Activated CD4-positive, alpha-beta T cell treated with anti-CD3 and anti-CD28 coated beads for 48 hours (primary cell): ENCODE measurements around the gene DPYSL4.
"Not testable (repeated sequence)": the region's sequence is repeated elsewhere in the genome, so short reads cannot be mapped to it uniquely, and the experiment has no call there.

Experiments used
- DNase-seq: peaks from one replicate; pipeline ENCODE4 v3.0.0-alpha.2; 2020

Gene DPYSL4

GRCh38 chr10:132209130-132209529 is 22.4 kb downstream of the DPYSL4 start:
- DNase-seq, result no peak

- DNase-seq, result no peak
These were observed 23.3 kb downstream of the DPYSL4 start for GRCh38 chr10:132209978-132210530.

GRCh38 chr10:132210766-132211165 is 24.0 kb downstream of the DPYSL4 start:
- no peak for DNase-seq

GRCh38 chr10:132211246-132211645 is 24.5 kb downstream of the DPYSL4 start:
- no peak for DNase-seq

GRCh38 chr10:132212816-132213215 is 26.1 kb downstream of the DPYSL4 start:
- DNase-seq, result no peak

GRCh38 chr10:132213917-132214316 is 27.2 kb downstream of the DPYSL4 start:
- DNase-seq, result no peak

GRCh38 chr10:132216441-132216840 is 29.7 kb downstream of the DPYSL4 start:
- DNase-seq, result not testable (repeated sequence)

GRCh38 chr10:132219486-132219885 is 32.7 kb downstream of the DPYSL4 start:
- no peak for DNase-seq

- no peak for DNase-seq
These were observed 33.3 kb downstream of the DPYSL4 start for GRCh38 chr10:132220061-132220460.

- DNase-seq, result not testable (repeated sequence)
These were observed 34.2 kb downstream of the DPYSL4 start for GRCh38 chr10:132220996-132221395.

GRCh38 chr10:132222726-132223125 is 36.0 kb downstream of the DPYSL4 start:
- DNase-seq, result no peak

GRCh38 chr10:132223156-132223590 is 36.4 kb downstream of the DPYSL4 start:
- peak; percentile 84 for DNase-seq

GRCh38 chr10:132223611-132224342 is 37.0 kb downstream of the DPYSL4 start:
- no peak for DNase-seq

- no peak for DNase-seq
These were observed 37.8 kb downstream of the DPYSL4 start for GRCh38 chr10:132224343-132225072.

- no peak for DNase-seq
These were observed 38.5 kb downstream of the DPYSL4 start for GRCh38 chr10:132225073-132225848.

- DNase-seq, result no peak
These were observed 39.1 kb downstream of the DPYSL4 start for GRCh38 chr10:132225849-132226205.

GRCh38 chr10:132226586-132227405 is 40.0 kb downstream of the DPYSL4 start:
- DNase-seq, result no peak

- DNase-seq, result no peak
These were observed 41.2 kb downstream of the DPYSL4 start for GRCh38 chr10:132227851-132228390.

- DNase-seq, result no peak
These were observed 41.9 kb downstream of the DPYSL4 start for GRCh38 chr10:132228616-132229015.

GRCh38 chr10:132229096-132229495 is 42.3 kb downstream of the DPYSL4 start:
- no peak for DNase-seq

GRCh38 chr10:132229834-132230556 is 43.2 kb downstream of the DPYSL4 start:
- DNase-seq, result peak; percentile 54
